ENCODE measurements around the gene BICRAL.

- no peak for TF ChIP-seq CTCF (IDR thresholded peaks at IDR 0.05)
- no peak for TF ChIP-seq POLR2A (IDR thresholded peaks at IDR 0.05)
Measured at GRCh38 chr6:42779521-42779920, 2.3 kb upstream of the BICRAL start.

Measured in prostate gland (tissue), 2 donors.